ENCODE measurements around the gene NOC4L. TPM values are rescaled to one million over a fixed set of nuclear protein-coding genes. Genes with fewer than 3 reads are reported as not detected.
A peak's percentile ranks its signal among the peaks of the same experiment; 100 is the strongest.

NOC4L gene
- total and polyA plus RNA-seq, 4 donors, result 7.5 to 50.3 (median 11.5) TPM

DNA sequence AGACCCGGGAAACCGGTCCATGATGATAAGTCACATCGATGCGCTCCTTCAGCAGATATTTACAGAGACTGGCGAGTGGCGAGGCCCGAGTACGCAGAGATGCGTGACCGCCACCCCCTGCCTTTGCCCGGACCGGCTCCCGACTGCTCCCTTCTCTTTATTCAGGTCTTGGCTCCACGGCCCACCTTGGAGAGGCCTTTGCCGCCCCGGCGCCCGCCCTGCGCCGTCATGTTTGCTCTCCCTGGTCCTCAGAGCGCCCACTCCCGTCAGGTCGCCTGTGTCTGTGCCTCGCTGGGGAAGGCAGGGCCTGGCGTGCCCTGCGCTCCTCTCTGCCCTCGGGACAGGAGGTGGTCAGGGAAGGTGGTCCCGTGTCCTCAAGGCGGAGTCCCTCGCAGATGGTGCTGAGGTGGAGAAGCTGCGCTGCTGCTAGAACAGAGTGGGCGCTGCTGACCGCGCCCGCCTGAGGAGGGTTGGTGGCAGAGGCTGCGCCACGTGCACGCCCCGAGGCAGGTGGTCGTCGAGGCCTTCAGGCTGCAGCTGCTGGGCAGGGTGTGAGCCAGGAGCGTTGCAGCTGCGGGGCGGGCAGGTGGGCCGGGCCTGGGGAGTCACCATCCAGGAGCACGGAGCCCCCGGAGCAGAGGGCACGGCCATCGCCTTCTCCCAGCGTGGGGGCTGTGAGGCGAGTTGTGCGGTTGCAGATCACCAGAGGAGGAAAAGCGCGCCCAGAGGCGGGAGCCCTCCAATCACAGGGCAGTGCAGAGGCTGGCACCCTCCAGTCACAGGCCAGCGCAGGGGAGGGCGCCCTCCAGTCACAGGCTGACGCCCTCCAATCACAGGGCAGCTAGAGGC lies 27.3 kb upstream of the NOC4L start:
- 97% methylated on average over 58 of the region's 58 CpGs for WGBS, 2 donors
- DNase-seq (no peak), ATAC-seq (ENCODE audit: low FRiP score) (peak; percentile 27)
- no peaks in the 10 kb centered on the region for H3K4me1 ChIP-seq (ENCODE audit: control insufficient read depth in 1 of 2, insufficient read depth in 2 of 2, low read length in 2 of 2)
- intact Hi-C loops (cut with DNase I), result no loop called here
- no peak overlapping the region for H3K27ac ChIP-seq (ENCODE audit: low read depth in 1 of 2, low read length in 2 of 2)
- no peaks in the 10 kb centered on the region for H3K27me3 ChIP-seq (ENCODE audit: control insufficient read depth in 1 of 2, insufficient read depth in 2 of 2, low read length in 1 of 2)
- H3K36me3 ChIP-seq (ENCODE audit: control insufficient read depth in 1 of 2, insufficient read depth in 2 of 2, low read length in 1 of 2), result peaks cover 0 to 13% of the 10 kb centered on the region in 2 donors
- no peaks in the 10 kb centered on the region for H3K9me3 ChIP-seq (ENCODE audit: control insufficient read depth, low read length)
- H3K4me3 ChIP-seq (ENCODE audit: low read length in 2 of 2), result no peak overlapping the region

DNA sequence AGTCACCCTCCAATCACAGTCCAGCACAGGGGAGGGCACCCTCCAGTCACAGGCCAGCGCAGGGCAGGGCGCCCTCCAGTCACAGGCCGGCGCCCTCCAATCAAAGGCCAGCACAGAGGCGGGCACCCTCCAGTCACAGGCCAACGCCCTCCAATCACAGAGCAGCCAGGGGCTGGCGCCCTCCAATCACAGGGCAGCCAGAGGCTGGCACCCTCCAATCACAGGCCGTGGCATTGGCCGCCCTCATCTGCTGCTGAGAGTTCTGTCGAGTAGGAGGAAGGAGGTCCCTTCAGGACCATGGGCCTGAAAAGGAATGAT lies 26.7 kb upstream of the NOC4L start:
- intact Hi-C loops (cut with DNase I), result no loop called here
- WGBS, 2 donors, result 91 to 95% methylated on average over 9 to 10 of the region's 10 CpGs
- Histone ChIP-seq H3K27me3 (ENCODE audit: control insufficient read depth in 1 of 2, insufficient read depth in 2 of 2, low read length in 1 of 2) (no peaks in the 10 kb centered on the region), H3K27ac (ENCODE audit: low read depth in 1 of 2, low read length in 2 of 2) (no peak overlapping the region), H3K4me1 (ENCODE audit: control insufficient read depth in 1 of 2, insufficient read depth in 2 of 2, low read length in 2 of 2) (no peaks in the 10 kb centered on the region), H3K36me3 (ENCODE audit: control insufficient read depth in 1 of 2, insufficient read depth in 2 of 2, low read length in 1 of 2) (peaks cover 0 to 16% of the 10 kb centered on the region in 2 donors), H3K4me3 (ENCODE audit: low read length in 2 of 2) (no peak overlapping the region), H3K9me3 (ENCODE audit: control insufficient read depth, low read length) (no peaks in the 10 kb centered on the region)
- ATAC-seq (ENCODE audit: low FRiP score) (no peak), DNase-seq (no peak)

DNA sequence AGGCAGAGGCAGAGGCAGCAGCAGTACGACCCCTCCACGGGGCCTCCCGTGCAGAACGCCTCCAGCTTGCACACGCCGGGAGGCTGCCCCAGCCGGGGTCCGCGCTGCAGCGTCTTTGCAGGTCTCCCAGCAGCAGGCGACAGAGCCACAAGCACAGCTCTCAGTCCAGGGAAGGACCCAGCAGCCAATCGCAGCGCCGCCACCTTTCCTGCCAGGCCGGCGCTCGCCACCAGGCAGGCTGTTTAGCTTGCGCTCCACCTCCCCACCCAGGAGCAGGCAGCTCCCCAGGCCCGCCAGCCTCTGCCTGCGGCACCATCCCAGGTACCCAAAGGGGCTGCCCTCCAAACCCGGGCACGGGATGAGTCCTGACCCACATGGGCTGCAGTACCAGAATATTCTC lies 25.4 kb upstream of the NOC4L start:
- H3K36me3 ChIP-seq (ENCODE audit: control insufficient read depth in 1 of 2, insufficient read depth in 2 of 2, low read length in 1 of 2), result peaks cover 0 to 13% of the 10 kb centered on the region in 2 donors
- ATAC-seq (ENCODE audit: low FRiP score), result no peak
- DNase-seq, result no peak
- H3K4me3 ChIP-seq (ENCODE audit: low read length in 2 of 2), result no peak overlapping the region
- H3K27ac ChIP-seq (ENCODE audit: low read depth in 1 of 2, low read length in 2 of 2), result no peak overlapping the region
- no peaks in the 10 kb centered on the region for H3K27me3 ChIP-seq (ENCODE audit: control insufficient read depth in 1 of 2, insufficient read depth in 2 of 2, low read length in 1 of 2)
- H3K9me3 ChIP-seq (ENCODE audit: control insufficient read depth, low read length), result no peaks in the 10 kb centered on the region
- no peaks in the 10 kb centered on the region for H3K4me1 ChIP-seq (ENCODE audit: control insufficient read depth in 1 of 2, insufficient read depth in 2 of 2, low read length in 2 of 2)
- 77 to 90% methylated on average over 22 of the region's 22 CpGs for WGBS, 2 donors
- intact Hi-C loops (cut with DNase I), result no loop called here

DNA sequence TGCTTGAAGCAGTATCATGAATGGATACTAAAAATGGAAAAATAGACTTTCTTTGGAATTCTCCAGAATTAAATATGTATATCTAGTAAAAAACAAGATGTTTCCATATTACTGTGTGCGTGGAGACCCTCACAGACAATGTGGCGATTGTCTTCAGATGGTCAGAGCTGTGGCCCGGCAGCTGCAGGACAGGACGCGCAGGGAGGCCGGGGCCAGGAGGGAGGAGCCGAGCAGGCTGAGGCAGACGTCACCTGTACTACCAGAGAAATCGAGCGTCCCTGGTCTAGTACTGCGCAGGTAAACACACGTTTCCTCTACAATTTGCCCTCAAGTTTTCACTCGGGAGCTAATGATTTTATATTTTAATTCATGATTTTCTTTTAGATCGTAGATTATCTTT lies 23.0 kb upstream of the NOC4L start:
- intact Hi-C loops (cut with DNase I), result no loop called here
- DNase-seq (no peak), ATAC-seq (ENCODE audit: low FRiP score) (no peak)
- Histone ChIP-seq H3K27ac (ENCODE audit: low read depth in 1 of 2, low read length in 2 of 2) (no peak overlapping the region), H3K27me3 (ENCODE audit: control insufficient read depth in 1 of 2, insufficient read depth in 2 of 2, low read length in 1 of 2) (no peaks in the 10 kb centered on the region), H3K36me3 (ENCODE audit: control insufficient read depth in 1 of 2, insufficient read depth in 2 of 2, low read length in 1 of 2) (peaks cover 0 to 8% of the 10 kb centered on the region in 2 donors), H3K4me3 (ENCODE audit: low read length in 2 of 2) (no peak overlapping the region), H3K4me1 (ENCODE audit: control insufficient read depth in 1 of 2, insufficient read depth in 2 of 2, low read length in 2 of 2) (no peaks in the 10 kb centered on the region), H3K9me3 (ENCODE audit: control insufficient read depth, low read length) (no peaks in the 10 kb centered on the region)
- WGBS, 2 donors, result 94 to 95% methylated on average over 14 of the region's 14 CpGs

DNA sequence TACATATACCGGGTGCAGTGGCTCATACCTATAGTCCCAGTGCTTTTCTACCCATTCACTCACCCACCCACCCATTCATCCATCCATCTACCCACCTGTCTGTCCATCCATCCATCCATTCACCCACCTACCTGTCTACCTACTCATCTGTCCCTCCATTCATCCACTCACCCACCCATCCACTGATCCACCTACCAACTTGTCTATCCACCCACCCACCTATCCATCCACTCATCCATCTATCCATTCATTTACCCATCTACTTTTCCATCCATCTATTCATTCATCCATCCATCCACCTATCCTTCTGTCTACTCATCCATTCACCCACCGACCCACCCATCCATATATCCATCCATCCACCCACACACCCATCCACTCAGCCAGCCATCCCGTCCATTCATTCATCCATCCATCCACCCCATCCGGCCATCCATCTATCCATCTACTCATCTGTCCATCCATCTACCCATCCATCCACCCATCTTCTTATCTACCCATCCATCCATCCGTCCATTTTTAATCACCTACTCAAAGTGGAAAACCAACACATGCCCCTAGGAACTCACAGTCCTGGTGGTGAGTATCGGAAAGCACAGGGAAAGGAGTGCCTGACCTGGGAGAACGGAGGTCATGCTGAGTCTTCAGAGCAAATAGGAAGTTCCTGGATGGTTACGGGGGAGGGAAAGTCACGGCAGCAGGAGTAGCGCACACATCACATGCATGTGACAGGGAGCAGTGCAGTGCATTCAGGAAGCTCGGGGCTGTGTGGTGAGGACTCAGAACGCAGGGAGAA lies 20.1 kb upstream of the NOC4L start:
- H3K27ac ChIP-seq (ENCODE audit: low read depth in 1 of 2, low read length in 2 of 2), result no peak overlapping the region
- no peaks in the 10 kb centered on the region for H3K27me3 ChIP-seq (ENCODE audit: control insufficient read depth in 1 of 2, insufficient read depth in 2 of 2, low read length in 1 of 2)
- DNase-seq (peak in 1 of 2 donors; percentile 13), ATAC-seq (ENCODE audit: low FRiP score) (no peak)
- no peak overlapping the region for H3K4me3 ChIP-seq (ENCODE audit: low read length in 2 of 2)
- intact Hi-C loops (cut with DNase I), result no loop called here
- 92 to 96% methylated on average over 12 of the region's 12 CpGs for WGBS, 2 donors
- no peaks in the 10 kb centered on the region for H3K4me1 ChIP-seq (ENCODE audit: control insufficient read depth in 1 of 2, insufficient read depth in 2 of 2, low read length in 2 of 2)
- peaks cover 0 to 11% of the 10 kb centered on the region in 2 donors for H3K36me3 ChIP-seq (ENCODE audit: control insufficient read depth in 1 of 2, insufficient read depth in 2 of 2, low read length in 1 of 2)
- no peaks in the 10 kb centered on the region for H3K9me3 ChIP-seq (ENCODE audit: control insufficient read depth, low read length)

DNA sequence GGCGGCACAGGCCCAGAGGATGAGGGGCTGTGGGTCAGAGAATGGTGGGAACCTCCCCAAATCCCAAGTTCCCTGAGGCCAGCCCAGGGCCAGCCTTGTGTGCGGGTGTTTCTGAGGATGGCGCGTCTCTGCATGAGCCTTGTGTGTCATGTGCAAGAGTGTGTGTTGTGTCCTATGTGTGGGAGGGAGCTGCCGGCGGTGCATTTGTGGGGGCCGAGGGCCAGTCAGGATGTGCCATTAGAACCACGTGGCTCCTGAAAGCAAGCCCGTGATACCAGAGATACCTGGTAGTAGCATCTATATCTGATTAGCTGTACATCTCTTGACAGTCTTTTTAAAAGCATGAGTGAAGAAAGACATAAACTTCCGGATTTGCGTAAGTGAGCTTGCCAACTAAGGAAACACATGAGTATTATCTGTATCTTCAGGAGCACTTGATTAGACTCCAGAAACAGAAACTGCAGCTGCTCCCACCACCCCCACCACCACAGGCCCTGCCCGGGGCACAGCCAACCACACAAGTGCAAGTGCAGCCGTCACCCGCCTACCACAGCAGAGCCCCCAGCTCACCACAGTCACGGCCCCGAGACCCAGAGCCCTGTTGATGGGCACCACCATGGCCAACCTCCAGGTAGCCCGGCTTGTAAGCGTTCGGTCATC lies 19.4 kb upstream of the NOC4L start:
- 91 to 97% methylated on average over 19 of the region's 19 CpGs for WGBS, 2 donors
- Histone ChIP-seq H3K4me3 (ENCODE audit: low read length in 2 of 2) (no peak overlapping the region), H3K9me3 (ENCODE audit: control insufficient read depth, low read length) (no peaks in the 10 kb centered on the region), H3K27ac (ENCODE audit: low read depth in 1 of 2, low read length in 2 of 2) (no peak overlapping the region), H3K27me3 (ENCODE audit: control insufficient read depth in 1 of 2, insufficient read depth in 2 of 2, low read length in 1 of 2) (no peaks in the 10 kb centered on the region), H3K36me3 (ENCODE audit: control insufficient read depth in 1 of 2, insufficient read depth in 2 of 2, low read length in 1 of 2) (peaks cover 0 to 11% of the 10 kb centered on the region in 2 donors), H3K4me1 (ENCODE audit: control insufficient read depth in 1 of 2, insufficient read depth in 2 of 2, low read length in 2 of 2) (no peaks in the 10 kb centered on the region)
- DNase-seq, result peak in 1 of 2 donors; percentile 55
- intact Hi-C loops (cut with DNase I), result no loop called here
- peak; percentile 7 for ATAC-seq (ENCODE audit: low FRiP score)

DNA sequence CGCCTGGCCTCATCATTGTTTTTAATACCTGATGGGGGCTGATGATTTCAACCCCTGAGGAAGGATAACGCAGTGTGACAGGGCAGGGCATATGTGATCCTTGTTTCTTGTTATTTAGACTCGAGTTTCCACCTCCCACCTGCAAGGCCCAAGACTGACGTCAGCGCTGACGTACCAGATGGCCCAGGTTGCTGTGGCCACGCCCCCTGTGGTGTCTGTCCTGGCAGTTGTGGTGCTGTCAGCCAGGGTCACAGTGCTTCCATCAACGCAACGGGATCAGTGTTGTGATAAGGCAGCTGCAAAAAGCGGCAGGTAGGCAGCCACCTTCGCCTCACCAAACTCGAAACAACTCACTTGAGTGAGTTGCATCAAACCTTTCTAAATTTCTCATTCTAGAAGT lies 18.5 kb upstream of the NOC4L start:
- Histone ChIP-seq H3K4me1 (ENCODE audit: control insufficient read depth in 1 of 2, insufficient read depth in 2 of 2, low read length in 2 of 2) (no peaks in the 10 kb centered on the region), H3K27me3 (ENCODE audit: control insufficient read depth in 1 of 2, insufficient read depth in 2 of 2, low read length in 1 of 2) (no peaks in the 10 kb centered on the region), H3K27ac (ENCODE audit: low read depth in 1 of 2, low read length in 2 of 2) (no peak overlapping the region), H3K36me3 (ENCODE audit: control insufficient read depth in 1 of 2, insufficient read depth in 2 of 2, low read length in 1 of 2) (peaks cover 0 to 11% of the 10 kb centered on the region in 2 donors), H3K4me3 (ENCODE audit: low read length in 2 of 2) (no peak overlapping the region), H3K9me3 (ENCODE audit: control insufficient read depth, low read length) (no peaks in the 10 kb centered on the region)
- intact Hi-C loops (cut with DNase I), result no loop called here
- 96 to 97% methylated on average over 12 of the region's 12 CpGs for WGBS, 2 donors
- ATAC-seq (ENCODE audit: low FRiP score) (no peak), DNase-seq (no peak)

DNA sequence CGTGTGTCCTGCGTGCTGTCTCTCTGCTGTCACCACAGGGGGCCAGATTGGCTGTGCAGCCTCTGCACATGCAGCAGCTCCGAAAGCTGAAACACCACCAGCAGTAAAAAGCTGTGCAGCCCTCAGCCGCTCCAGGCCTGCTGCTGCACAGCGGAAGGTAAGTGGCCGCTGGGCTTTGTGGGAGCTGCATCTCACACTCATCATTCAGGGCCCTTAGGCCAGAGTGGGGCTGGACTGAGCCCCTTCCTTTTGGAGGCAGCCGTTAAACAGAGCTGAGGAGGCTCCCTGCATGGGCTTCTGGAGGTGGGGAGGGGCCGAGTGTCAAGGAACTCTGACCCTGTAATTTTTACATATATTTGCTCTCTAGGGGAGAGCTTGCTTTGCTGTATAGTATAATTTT lies 17.2 kb upstream of the NOC4L start:
- no peaks in the 10 kb centered on the region for H3K27me3 ChIP-seq (ENCODE audit: control insufficient read depth in 1 of 2, insufficient read depth in 2 of 2, low read length in 1 of 2)
- no peak for ATAC-seq (ENCODE audit: low FRiP score)
- WGBS, 2 donors, result 98 to 100% methylated on average over 8 of the region's 8 CpGs
- no peaks in the 10 kb centered on the region for H3K4me1 ChIP-seq (ENCODE audit: control insufficient read depth in 1 of 2, insufficient read depth in 2 of 2, low read length in 2 of 2)
- peaks cover 0 to 11% of the 10 kb centered on the region in 2 donors for H3K36me3 ChIP-seq (ENCODE audit: control insufficient read depth in 1 of 2, insufficient read depth in 2 of 2, low read length in 1 of 2)
- no peaks in the 10 kb centered on the region for H3K9me3 ChIP-seq (ENCODE audit: control insufficient read depth, low read length)
- no peak overlapping the region for H3K4me3 ChIP-seq (ENCODE audit: low read length in 2 of 2)
- intact Hi-C loops (cut with DNase I), result no loop called here
- no peak for DNase-seq
- H3K27ac ChIP-seq (ENCODE audit: low read depth in 1 of 2, low read length in 2 of 2), result no peak overlapping the region
